Activated CD4-positive, alpha-beta T cell treated with anti-CD3 and anti-CD28 coated beads for 48 hours (primary cell): ENCODE results near the gene C1QTNF1.

Experiments
- DNase-seq: peaks from one replicate; pipeline ENCODE4 v3.0.0-alpha.2; 2020

C1QTNF1 gene

DNA sequence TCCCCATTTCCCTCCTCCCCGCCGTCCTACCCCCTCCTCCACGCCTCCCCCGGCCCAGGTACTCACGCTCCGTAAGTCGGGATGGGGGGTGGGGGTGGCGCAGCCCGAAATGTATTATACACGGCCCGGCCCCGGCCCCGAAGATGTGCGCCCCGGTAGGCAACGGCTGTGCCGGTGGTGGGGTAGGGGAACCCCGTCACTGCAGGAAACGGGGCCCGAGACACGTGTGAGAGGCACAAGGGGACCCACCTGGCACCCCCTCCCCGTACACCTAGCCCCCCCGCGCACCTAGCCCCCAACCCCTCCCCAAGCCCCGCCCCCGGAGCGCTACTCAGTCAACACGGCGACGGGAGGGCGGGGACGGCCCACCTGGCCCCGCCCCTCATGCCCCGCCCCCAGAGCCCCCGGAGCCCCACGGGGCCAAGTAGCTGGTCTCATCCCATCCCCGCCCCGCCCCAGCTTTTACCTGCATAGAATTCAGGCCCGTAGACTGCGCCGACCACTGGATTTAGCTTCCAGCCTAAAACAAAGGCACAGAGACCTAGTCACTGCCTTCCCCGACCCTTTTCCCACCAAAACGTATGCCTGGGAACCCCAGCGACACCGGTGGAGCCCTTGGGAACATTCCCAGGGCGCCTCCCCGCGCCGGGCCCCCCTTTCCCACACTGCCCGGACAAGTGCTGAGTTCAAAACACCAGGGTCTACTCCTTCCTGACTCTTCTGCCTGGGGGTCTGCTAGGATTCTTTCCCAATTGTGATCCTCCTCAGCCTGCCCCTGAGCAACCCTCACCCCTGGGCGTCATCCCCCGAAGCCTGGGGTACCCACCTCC lies 73.5 kb downstream of the C1QTNF1 start:
- no peak for DNase-seq

DNA sequence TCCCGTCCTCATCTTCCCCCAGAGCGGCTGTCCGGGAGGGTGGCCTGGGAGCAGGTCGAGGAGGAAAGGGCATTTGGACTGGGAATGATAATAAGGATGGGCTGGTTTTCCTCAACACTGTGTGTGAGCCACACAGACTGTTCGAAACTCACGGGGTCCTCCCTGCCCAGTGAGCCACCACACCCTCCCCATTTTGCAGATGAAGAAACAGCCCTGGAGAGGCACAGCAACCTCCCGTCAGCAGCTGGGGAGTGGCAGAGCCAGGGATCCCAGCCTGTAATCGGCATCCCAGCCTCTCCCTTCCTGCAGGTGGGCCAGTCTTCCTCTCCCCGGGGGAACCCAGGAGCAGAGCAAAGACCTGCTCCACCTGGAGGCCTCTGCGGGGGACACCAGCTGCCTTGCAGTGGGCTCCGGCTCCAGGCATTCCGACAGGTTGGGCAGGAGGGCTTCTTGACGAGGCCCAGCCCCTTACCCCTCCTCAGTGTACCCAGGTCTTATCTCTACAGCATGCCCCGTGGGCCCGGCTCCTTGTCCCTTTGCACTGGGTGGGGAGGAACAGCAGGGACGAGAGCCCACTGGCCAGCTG lies 74.4 kb downstream of the C1QTNF1 start:
- no peak for DNase-seq
